Measurements from ENCODE around the gene ACVR1C.
"Not testable (repeated sequence)": the region's sequence is repeated elsewhere in the genome, so short reads cannot be mapped to it uniquely, and the experiment has no call there.

The ACVR1C gene

DNA sequence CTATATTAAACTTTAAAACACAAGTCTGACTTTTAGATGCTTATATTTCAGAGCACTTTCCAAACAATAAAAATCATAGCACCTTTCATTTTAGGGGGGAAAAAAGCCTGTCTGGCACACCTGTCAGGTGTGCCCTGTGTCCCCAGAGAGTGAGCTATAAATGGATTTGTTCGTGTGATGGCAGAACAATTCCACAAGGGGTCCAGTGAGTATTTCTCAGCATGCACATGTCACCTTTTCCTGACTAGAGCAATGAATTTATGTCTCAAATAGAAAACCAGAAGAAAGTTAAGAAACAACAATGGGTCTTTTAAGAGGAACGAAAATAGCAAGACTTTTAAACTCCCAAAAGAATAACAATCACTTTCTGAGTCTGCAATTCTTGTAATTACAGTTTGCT, 55.9 kb downstream of the ACVR1C start:
- no peak for DNase-seq

- DNase-seq, result not testable (repeated sequence)
Observed at GRCh38 chr2:157566623-157567022, 62.0 kb downstream of the ACVR1C start.

GRCh38 chr2:157566113-157566512, 62.6 kb downstream of the ACVR1C start:
- DNase-seq, result not testable (repeated sequence)

GRCh38 chr2:157565550-157565949, 63.1 kb downstream of the ACVR1C start:
- DNase-seq, result no peak

GRCh38 chr2:157559890-157560289, 68.8 kb downstream of the ACVR1C start:
- DNase-seq, result no peak

- no peak for DNase-seq
Observed at GRCh38 chr2:157559461-157559860, 69.2 kb downstream of the ACVR1C start.

DNA sequence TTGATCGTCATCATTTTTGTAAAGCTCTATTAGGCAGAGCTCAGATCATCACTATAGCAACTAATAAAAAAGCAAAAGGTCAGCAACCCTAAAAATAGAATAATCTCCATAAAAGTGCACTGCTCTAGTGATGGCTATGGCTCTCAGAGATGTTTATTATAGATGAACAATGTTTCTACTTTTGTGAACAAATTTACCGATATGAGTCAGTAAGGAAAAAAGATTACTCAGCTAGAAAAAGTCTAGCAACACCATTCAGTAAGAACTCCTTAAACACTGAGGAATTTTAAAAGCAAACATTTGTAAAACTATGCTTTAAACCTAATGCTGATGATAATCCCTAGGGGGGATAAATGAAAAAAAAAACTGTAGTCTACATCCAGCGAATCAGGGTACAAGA, 69.6 kb downstream of the ACVR1C start:
- no peak for DNase-seq

GRCh38 chr2:157557770-157558169, 70.9 kb downstream of the ACVR1C start:
- DNase-seq, result no peak

- no peak for DNase-seq
Observed at GRCh38 chr2:157540102-157540501, 88.6 kb downstream of the ACVR1C start.

GRCh38 chr2:157538064-157538463, 90.6 kb downstream of the ACVR1C start:
- no peak for DNase-seq

- no peak for DNase-seq
Observed at GRCh38 chr2:157536815-157537214, 91.8 kb downstream of the ACVR1C start.

DNA sequence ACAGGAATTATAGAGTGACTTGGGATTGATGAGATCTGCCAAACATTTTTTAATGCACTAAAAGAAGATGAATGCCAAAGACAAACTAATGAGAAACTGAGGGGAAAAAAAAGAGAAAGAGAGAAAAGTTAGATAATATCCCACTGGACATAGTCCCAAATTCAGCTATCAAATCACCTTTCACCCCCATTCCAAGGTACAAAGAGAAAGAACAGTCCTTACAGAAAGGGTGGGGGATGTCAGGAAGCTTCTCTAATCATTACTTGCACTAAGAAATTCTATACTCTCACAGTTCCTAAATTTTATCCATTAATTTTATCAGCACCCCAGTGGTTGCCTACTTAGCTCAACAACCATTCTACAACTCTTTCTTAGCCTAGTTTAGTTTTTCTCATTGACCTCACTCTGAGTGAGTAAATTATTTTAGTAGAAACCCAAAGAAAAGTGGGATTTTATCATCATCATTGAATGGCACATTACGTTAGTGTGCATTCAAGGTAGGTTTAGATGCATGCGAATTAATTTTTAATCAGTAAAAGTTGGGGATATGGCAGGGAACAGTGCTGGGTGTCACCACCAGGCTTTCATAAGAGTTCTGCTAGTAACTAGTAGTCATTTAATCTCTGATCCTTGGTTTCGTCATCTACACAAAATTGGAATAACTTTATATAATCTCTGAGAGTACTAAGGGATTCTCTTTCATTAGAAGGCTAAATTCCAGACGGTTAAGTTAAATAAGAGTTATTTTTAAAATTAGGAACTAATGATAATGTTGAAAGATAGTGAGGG, 99.5 kb downstream of the ACVR1C start:
- no peak for DNase-seq

GRCh38 chr2:157526070-157526469, 102.6 kb downstream of the ACVR1C start:
- DNase-seq, result no peak

DNA sequence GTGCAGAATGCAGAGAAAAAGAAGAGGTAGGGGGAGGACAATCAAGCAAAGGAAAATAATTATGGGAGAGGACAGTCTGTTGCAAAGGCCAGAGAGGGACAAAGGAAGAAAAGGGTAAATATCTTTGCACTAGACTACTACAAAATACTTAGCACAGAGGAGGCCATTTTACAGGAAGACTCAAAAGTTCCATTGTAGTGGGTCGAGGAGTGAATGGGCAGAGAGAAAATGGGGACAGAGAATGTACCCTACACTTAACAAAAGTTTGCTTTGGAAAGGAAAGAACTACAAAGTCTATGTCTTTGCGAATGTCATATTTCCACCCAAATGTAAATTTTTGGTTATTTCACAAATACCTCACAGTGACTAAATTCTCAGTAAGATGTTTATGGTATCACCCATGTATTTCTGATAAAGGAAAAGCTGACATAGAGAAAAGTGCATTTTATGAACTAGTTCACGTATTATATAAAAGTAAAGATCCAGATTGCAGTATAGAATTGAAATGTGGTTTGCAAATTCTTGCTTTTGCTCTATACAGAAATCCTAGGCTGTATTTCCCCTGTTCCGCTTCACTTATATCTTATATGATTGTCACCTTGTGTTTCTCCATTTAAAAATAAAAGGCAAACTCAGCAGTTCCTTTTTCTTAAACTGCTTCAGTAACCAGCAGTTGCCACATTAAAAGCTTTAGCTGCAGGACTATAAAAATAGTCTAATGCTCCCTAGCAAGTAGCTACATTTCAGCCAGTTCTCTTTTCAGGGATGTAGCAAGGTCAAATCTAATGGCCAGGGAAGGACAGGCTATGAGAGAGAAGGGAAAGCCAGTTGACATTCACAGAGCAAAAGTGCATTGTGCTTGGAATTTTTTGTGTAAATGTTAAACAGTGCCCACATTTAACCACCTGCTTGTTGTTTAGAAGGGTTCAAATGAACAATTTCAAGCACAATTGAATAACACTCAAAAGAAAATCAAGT, 105.1 kb downstream of the ACVR1C start:
- DNase-seq, result no peak

- DNase-seq, result not testable (repeated sequence)
Observed at GRCh38 chr2:157514966-157515365, 113.7 kb downstream of the ACVR1C start.

- no peak for DNase-seq
Observed at GRCh38 chr2:157509744-157510143, 118.9 kb downstream of the ACVR1C start.

- DNase-seq, result peak; percentile 73
Observed at GRCh38 chr2:157508676-157509075, 120.0 kb downstream of the ACVR1C start.

DNA sequence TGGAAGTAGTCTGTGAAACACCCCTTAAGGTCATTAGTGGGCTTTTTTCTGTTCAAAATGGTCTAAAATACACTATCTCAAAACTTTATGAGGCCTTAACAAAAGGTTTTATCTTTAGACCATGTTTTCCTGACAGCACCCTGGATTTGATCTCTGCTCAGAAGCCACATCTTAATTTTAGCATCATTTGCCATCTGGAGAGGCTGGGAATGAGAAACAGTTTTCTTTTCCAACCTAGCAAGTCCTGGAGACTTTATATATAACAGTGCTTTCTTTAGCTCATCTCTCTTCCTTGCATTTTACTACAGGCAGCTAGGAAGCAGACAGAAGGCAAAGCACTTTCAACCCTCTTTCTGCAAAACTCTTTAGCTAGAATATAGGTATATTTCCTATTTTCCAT, 122.1 kb downstream of the ACVR1C start:
- no peak for DNase-seq

- no peak for DNase-seq
Observed at GRCh38 chr2:157504623-157505022, 124.0 kb downstream of the ACVR1C start.

GRCh38 chr2:157501026-157501425, 127.6 kb downstream of the ACVR1C start:
- DNase-seq, result no peak

DNA sequence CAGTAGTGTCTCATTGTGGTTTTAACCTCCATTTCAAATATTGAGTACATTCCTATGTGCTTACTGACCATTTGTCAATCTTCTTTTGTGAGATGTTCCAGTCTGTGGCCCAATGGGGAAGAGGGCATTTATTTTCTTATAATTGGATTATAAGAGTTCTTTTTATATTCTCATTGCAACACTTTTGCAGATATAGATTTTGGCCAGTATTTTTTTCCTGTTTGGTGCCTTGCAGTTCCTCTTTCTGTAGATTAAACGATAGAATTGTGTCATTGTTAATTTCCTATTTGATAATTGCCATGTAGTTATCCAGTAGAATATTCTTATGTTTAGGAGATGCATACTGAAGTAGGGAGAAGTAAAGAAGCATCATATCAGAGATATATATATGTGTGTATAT, 128.3 kb downstream of the ACVR1C start:
- DNase-seq, result peak; percentile 11

DNA sequence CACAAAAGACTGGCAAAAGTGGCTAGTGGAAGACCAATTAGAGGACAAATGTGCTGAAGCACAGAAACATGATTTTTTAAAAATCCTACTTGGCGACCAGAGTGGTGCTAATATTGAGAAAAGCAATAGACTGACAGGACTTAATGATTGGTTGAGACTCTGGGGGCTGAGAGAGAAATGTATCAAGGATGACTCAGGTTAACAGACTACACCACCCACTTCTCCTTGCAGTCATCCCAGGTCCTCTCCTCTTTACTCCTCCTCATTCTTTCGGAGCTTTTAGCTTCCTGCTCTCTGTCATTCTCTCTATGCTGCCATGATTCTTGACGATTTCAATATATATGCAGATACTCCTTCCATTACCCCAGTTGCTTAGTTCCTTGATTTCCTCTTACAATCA, 130.2 kb downstream of the ACVR1C start:
- no peak for DNase-seq

GRCh38 chr2:157497638-157498314, 130.9 kb downstream of the ACVR1C start:
- DNase-seq, result peak; percentile 58
